Kidney epithelial cell (primary cell): ENCODE data around the gene IL17REL. TPM values are rescaled to one million over a fixed set of nuclear protein-coding genes. Genes with fewer than 3 reads are reported as not detected.

Experiments used
- DNase-seq: peaks from one replicate; pipeline ENCODE4 v3.0.0-alpha.2; 2010; ENCODE audit warnings: low read depth
- H3K27me3 ChIP-seq: 2 replicates; pipeline ENCODE4 v1.6.0; 2011; ENCODE audit warnings: low read length; ENCODE audit not compliant: control insufficient read depth, insufficient read depth
- H3K36me3 ChIP-seq: 2 replicates; pipeline ENCODE4 v1.5.1; 2011; ENCODE audit warnings: low read length; ENCODE audit not compliant: control insufficient read depth, insufficient read depth
- H3K4me3 ChIP-seq: 2 replicates; pipeline ENCODE4 v1.5.1; 2011; ENCODE audit warnings: low read depth, mild to moderate bottlenecking, control low read depth, low read length
- CTCF ChIP-seq: IDR thresholded peaks from 2 replicates; pipeline ENCODE4 v1.5.1; 2011; ENCODE audit warnings: mild to moderate bottlenecking, moderate library complexity, low read length, control low read depth, inconsistent platforms; ENCODE audit not compliant: insufficient read depth, poor library complexity, severe bottlenecking
- total RNA-seq: library from RNA; depleted of rRNA; stranded (reverse); fragments of >200 nt; gene quantifications from 2 replicates; pipeline ENCODE4 v1.2.3, GENCODE V29; 2015

The IL17REL gene
- total RNA-seq, 1 donor from 2014 or later, result not detected

- no peak for TF ChIP-seq CTCF
- DNase-seq, result no peak
- Histone ChIP-seq H3K36me3 (no peaks in the 10 kb centered on the region), H3K27me3 (peaks cover 15% of the 10 kb centered on the region), H3K4me3 (no peak overlapping the region)
These were observed 34.1 kb upstream of the IL17REL start for GRCh38 chr22:50046481-50047245.

GRCh38 chr22:50046019-50046415, 33.5 kb upstream of the IL17REL start:
- no peaks in the 10 kb centered on the region for H3K36me3 ChIP-seq
- H3K27me3 ChIP-seq, result peaks cover 15% of the 10 kb centered on the region
- H3K4me3 ChIP-seq, result no peak overlapping the region
- DNase-seq, result no peak
- no peak for TF ChIP-seq CTCF

GRCh38 chr22:50045211-50046018, 32.9 kb upstream of the IL17REL start:
- no peak for DNase-seq
- H3K4me3 ChIP-seq, result no peak overlapping the region
- TF ChIP-seq CTCF, result no peak
- no peaks in the 10 kb centered on the region for H3K36me3 ChIP-seq
- peaks cover 15% of the 10 kb centered on the region for H3K27me3 ChIP-seq

GRCh38 chr22:50044485-50045118, 32.0 kb upstream of the IL17REL start:
- Histone ChIP-seq H3K4me3 (no peak overlapping the region), H3K27me3 (peaks cover 12% of the 10 kb centered on the region), H3K36me3 (no peaks in the 10 kb centered on the region)
- no peak for TF ChIP-seq CTCF
- no peak for DNase-seq

GRCh38 chr22:50041361-50042065, 28.9 kb upstream of the IL17REL start:
- no peak for DNase-seq
- H3K27me3 ChIP-seq, result peaks cover 4% of the 10 kb centered on the region
- H3K36me3 ChIP-seq, result no peaks in the 10 kb centered on the region
- no peak for TF ChIP-seq CTCF
- no peak overlapping the region for H3K4me3 ChIP-seq
